Suprapubic skin (tissue), 3 donors: Measurements from ENCODE around the gene RUNX1.

Experiments used
- POLR2AphosphoS5 ChIP-seq, 3 donors: sonication (generic); formaldehyde crosslinking; IDR thresholded peaks; one replicate each; pipeline ENCODE4 v1.6.1; 2017; ENCODE audit warnings: antibody characterized with exemption in 3 of 3
- TF ChIP-seq, protein P1 (sequence below), 2 donors: fragments of 200-600 bp in 1 of 2; fragments of 450-650 bp in 1 of 2; sonication (generic) in 1 of 2; IDR thresholded peaks; one replicate each; pipeline ENCODE4 v1.5.1; 2016 to 2019; ENCODE audit warnings: antibody characterized with exemption in 2 of 2, mild to moderate bottlenecking in 1 of 2, moderate library complexity in 1 of 2

DNA sequence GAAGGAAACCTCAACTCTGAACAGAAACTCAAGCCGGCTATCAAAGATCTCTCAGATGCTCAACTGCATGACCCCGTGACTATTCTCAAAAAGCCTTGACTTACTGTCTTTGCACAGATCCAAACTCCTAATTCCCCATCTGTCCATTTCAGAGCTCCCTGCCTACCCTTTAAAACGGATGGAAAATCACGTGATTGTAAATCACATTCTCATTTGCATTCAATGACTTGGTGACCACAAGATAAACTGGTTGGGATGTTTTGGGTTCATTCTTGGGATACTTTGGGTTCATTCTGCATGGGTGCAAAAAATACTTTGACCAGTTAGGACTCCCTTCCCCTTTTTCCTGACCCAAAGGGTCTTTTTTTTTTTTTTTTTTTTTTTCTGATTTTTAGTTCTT is 41.3 kb upstream of the RUNX1 start:
- TF ChIP-seq, protein P1, sequence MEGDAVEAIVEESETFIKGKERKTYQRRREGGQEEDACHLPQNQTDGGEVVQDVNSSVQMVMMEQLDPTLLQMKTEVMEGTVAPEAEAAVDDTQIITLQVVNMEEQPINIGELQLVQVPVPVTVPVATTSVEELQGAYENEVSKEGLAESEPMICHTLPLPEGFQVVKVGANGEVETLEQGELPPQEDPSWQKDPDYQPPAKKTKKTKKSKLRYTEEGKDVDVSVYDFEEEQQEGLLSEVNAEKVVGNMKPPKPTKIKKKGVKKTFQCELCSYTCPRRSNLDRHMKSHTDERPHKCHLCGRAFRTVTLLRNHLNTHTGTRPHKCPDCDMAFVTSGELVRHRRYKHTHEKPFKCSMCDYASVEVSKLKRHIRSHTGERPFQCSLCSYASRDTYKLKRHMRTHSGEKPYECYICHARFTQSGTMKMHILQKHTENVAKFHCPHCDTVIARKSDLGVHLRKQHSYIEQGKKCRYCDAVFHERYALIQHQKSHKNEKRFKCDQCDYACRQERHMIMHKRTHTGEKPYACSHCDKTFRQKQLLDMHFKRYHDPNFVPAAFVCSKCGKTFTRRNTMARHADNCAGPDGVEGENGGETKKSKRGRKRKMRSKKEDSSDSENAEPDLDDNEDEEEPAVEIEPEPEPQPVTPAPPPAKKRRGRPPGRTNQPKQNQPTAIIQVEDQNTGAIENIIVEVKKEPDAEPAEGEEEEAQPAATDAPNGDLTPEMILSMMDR (IDR thresholded peaks at IDR 0.05), result no peak
- no peak for TF ChIP-seq POLR2AphosphoS5 (IDR thresholded peaks at IDR 0.05)
